Measurements from ENCODE around the gene CREB5. TPM values are rescaled to one million over a fixed set of nuclear protein-coding genes. Genes with fewer than 3 reads are reported as not detected.

The CREB5 gene
- total and polyA plus RNA-seq, 2 of the 8 experiments (the other 6 are each of a cell fraction or from before 2014, with no cell fraction given) = 2.4 to 2.7 TPM

DNA sequence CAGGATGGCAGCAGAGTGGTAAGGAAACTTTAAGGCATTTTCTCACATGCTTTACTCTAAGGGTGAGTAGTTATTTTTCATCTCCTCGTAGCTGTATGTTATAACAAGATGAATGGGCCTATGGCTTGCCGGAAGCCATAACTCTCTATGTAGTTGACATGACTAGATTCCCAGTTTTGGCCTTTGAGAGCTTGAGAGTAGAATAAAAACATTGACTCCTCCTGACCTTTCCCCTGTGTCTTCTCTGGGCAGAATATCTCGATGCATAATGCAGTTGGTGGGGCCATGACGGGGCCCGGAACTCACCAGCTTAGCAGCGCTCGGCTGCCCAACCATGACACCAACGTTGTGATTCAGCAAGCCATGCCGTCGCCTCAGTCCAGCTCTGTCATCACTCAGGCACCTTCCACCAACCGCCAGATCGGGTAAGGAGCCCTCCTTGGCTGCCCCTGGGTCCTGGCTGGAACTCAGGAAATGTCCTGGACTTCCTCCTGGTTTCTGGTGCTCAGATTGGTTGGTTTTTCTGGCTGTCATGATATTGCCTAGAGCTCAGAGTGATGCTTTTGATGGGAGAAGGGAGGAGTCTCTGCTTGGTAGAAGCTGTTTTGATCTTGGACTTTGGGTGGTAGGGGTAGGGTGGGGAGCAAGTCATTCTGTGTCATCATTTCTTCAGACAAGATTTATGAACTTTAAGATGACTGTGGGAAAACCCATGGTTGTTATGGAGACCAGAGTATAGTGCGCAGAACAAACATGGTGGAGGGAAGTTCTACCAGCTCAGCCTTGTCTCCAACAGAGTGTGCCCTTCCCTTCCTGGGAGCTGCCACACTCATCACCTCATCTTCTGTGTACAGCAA is 158.0 kb downstream of the CREB5 start (continued):
- no peak for TF ChIP-seq RAD21 (IDR thresholded peaks at IDR 0.05 in 1 of 2, conservative IDR thresholded peaks at IDR 0.05 in 1 of 2; ENCODE audit: low read depth in 2 of 2, low read length in 2 of 2)
- TF ChIP-seq POU5F1 (IDR thresholded peaks at IDR 0.05; ENCODE audit: low read depth, low read length) = no peak
- TF ChIP-seq POLR2A (IDR thresholded peaks at IDR 0.05; ENCODE audit: control extremely low read depth in 1 of 2, low read depth in 2 of 2, low read length in 2 of 2) = no peak
- no peak for TF ChIP-seq GABPA (IDR thresholded peaks at IDR 0.05; ENCODE audit: borderline replicate concordance, insufficient read depth, low read length)
- no peak for TF ChIP-seq ASH2L (IDR thresholded peaks at IDR 0.05; ENCODE audit: low read length)
